Hepatocyte (in vitro differentiated cells): Measurements from ENCODE around the gene CNP. TPM values are rescaled to one million over a fixed set of nuclear protein-coding genes. Genes with fewer than 3 reads are reported as not detected.

Experiments
- DNase-seq: peaks from one replicate; pipeline ENCODE4 v3.0.0-alpha.2; 2016; ENCODE audit warnings: low spot score
- H2AFZ ChIP-seq: fragments of 200-600 bp; sonication (generic); 2 replicates; pipeline ENCODE4 v1.6.0; 2016; ENCODE audit warnings: antibody characterized with exemption, mild to moderate bottlenecking
- H3K27ac ChIP-seq: fragments of 200-600 bp; sonication (generic); 2 replicates; pipeline ENCODE4 v1.5.1; 2016; ENCODE audit warnings: mild to moderate bottlenecking
- H3K27me3 ChIP-seq: fragments of 200-600 bp; sonication (generic); 2 replicates; pipeline ENCODE4 v1.6.1; 2016
- H3K36me3 ChIP-seq: fragments of 200-600 bp; sonication (generic); replicated peaks from 2 replicates; pipeline ENCODE4 v1.5.1; 2016; ENCODE audit warnings: low read depth; ENCODE audit not compliant: insufficient read depth
- H3K4me1 ChIP-seq: fragments of 200-600 bp; sonication (generic); 2 replicates; pipeline ENCODE4 v1.5.1; 2016; ENCODE audit warnings: mild to moderate bottlenecking, moderate library complexity; ENCODE audit not compliant: insufficient read depth
- H3K4me2 ChIP-seq: fragments of 200-600 bp; sonication (generic); 2 replicates; pipeline ENCODE4 v1.6.0; 2016
- H3K4me3 ChIP-seq: fragments of 200-600 bp; sonication (generic); 2 replicates; pipeline ENCODE4 v1.5.1; 2016; ENCODE audit warnings: mild to moderate bottlenecking
- H3K79me2 ChIP-seq: fragments of 200-600 bp; sonication (generic); 2 replicates; pipeline ENCODE4 v1.6.0; 2017; ENCODE audit warnings: mild to moderate bottlenecking
- H3K9me2 ChIP-seq: fragments of 200-600 bp; sonication (generic); replicated peaks from 2 replicates; pipeline ENCODE4 v1.6.0; 2017; ENCODE audit warnings: mild to moderate bottlenecking; ENCODE audit not compliant: insufficient read depth
- H3K9me3 ChIP-seq: fragments of 200-600 bp; sonication (generic); 2 replicates; pipeline ENCODE4 v1.5.1; 2016; ENCODE audit warnings: low read depth, mild to moderate bottlenecking
- H4K20me1 ChIP-seq: fragments of 200-600 bp; sonication (generic); 2 replicates; pipeline ENCODE4 v1.6.0; 2016; ENCODE audit warnings: mild to moderate bottlenecking; ENCODE audit not compliant: insufficient read depth, poor library complexity, severe bottlenecking
- CTCF ChIP-seq: fragments of 200-600 bp; sonication (generic); IDR thresholded peaks from 2 replicates; pipeline ENCODE4 v1.5.1; 2016; ENCODE audit warnings: antibody characterized with exemption, mild to moderate bottlenecking; ENCODE audit not compliant: poor library complexity
- EZH2 ChIP-seq: fragments of 200-600 bp; sonication (generic); IDR thresholded peaks from 2 replicates; pipeline ENCODE4 v1.6.1; 2016; ENCODE audit warnings: antibody characterized with exemption, mild to moderate bottlenecking, borderline replicate concordance
- EZH2phosphoT487 ChIP-seq: fragments of 200-600 bp; sonication (generic); IDR thresholded peaks from one replicate; pipeline ENCODE4 v1.6.1; 2018; ENCODE audit warnings: antibody characterized with exemption, mild to moderate bottlenecking, low read depth, moderate library complexity; ENCODE audit not compliant: unreplicated experiment, severe bottlenecking
- WGBS: methylation state at CpG from one replicate; pipeline ENCODE4 v1.1.6; 2016; ENCODE audit warnings: low lambda C conversion rate; ENCODE audit errors: missing lambda C conversion rate; 5-methylcytosine and 5-hydroxymethylcytosine counted together
- polyA plus RNA-seq: library from polyadenylated mRNA; unstranded; fragments of >200 nt; fragmentation: Nextera tagmentation; extraction: Ambion mirVana; gene quantifications from 2 replicates; pipeline ENCODE4 v1.2.1, GENCODE V29; 2016
- total RNA-seq: library from RNA; depleted of rRNA; stranded (reverse); fragments of >200 nt; gene quantifications from 2 replicates; pipeline ENCODE4 v1.2.3, GENCODE V29; 2014

Gene CNP
- total and polyA plus RNA-seq, 2 experiments from 2014 or later, result 61.4 to 97.0 TPM

DNA sequence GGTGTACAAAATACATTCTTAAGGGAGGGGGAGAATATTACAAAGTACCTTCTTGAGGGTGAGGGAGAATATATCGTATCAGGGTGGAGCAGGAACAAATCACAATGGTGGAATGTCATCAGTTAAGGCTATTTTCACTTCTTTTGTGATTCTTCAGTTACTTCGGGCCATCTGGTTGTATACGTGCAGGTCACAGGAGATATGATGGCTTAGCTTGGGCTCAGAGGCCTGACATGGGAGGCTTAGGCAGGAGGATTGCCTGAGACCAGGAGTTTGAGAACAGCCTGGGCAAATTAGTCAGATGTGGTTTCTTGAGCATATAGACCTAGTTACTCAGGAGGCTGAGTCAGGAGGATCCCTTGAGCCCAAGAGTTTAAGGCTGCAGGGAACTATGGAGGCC is 23.1 kb upstream of the CNP start:
- Histone ChIP-seq H3K9me3 (no peaks in the 10 kb centered on the region), H4K20me1 (no peaks in the 10 kb centered on the region), H3K27me3 (no peaks in the 10 kb centered on the region), H3K9me2 (no peaks in the 10 kb centered on the region), H3K79me2 (no peaks in the 10 kb centered on the region), H3K4me2 (no peak overlapping the region), H3K27ac (no peak overlapping the region), H3K4me3 (no peak overlapping the region), H2AFZ (no peak overlapping the region), H3K4me1 (no peaks in the 10 kb centered on the region), H3K36me3 (no peaks in the 10 kb centered on the region)
- DNase-seq, result no peak
- WGBS, result 92% methylated on average over 3 of the region's 3 CpGs
- TF ChIP-seq EZH2, result no peak
- TF ChIP-seq CTCF, result no peak
- no peak for TF ChIP-seq EZH2phosphoT487

DNA sequence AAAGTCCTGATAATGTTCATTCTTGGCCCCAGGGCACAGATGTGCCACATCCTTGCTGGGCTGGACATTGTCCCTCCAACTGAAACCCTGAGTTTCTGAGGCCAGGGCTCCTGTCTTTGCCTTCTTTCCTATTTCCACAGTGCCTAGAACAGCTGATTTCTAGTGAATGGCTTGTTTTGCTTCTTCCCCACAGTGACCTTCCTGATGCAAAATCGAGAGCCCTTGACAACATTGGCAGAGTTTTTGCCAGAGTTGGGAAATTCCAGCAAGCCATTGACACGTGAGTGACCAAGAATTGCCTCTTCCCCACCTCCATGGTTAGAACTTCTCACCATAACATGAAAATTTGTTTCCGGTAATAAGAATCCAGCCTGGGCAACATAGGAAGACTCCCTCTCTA is 21.7 kb upstream of the CNP start:
- Histone ChIP-seq H4K20me1 (no peaks in the 10 kb centered on the region), H3K79me2 (no peaks in the 10 kb centered on the region), H3K36me3 (no peaks in the 10 kb centered on the region), H3K27me3 (no peaks in the 10 kb centered on the region), H3K9me3 (no peaks in the 10 kb centered on the region), H3K4me3 (no peak overlapping the region), H2AFZ (no peak overlapping the region), H3K9me2 (no peaks in the 10 kb centered on the region), H3K4me2 (no peak overlapping the region), H3K27ac (no peak overlapping the region), H3K4me1 (no peaks in the 10 kb centered on the region)
- TF ChIP-seq EZH2 (no peak), CTCF (no peak), EZH2phosphoT487 (no peak)
- WGBS, result 89% methylated on average over 3 of the region's 3 CpGs
- DNase-seq, result no peak

GRCh38 chr17:41948762-41949460 is 17.7 kb upstream of the CNP start:
- H3K4me1 ChIP-seq, result no peaks in the 10 kb centered on the region
- H3K27ac ChIP-seq, result no peak overlapping the region
- H3K4me3 ChIP-seq, result no peak overlapping the region
- no peaks in the 10 kb centered on the region for H3K9me3 ChIP-seq
- WGBS, result 91% methylated on average over 11 of the region's 11 CpGs
- H2AFZ ChIP-seq, result no peak overlapping the region
- no peaks in the 10 kb centered on the region for H4K20me1 ChIP-seq
- H3K79me2 ChIP-seq, result no peaks in the 10 kb centered on the region
- TF ChIP-seq EZH2 (no peak), EZH2phosphoT487 (no peak), CTCF (no peak)
- no peak overlapping the region for H3K4me2 ChIP-seq
- no peaks in the 10 kb centered on the region for H3K9me2 ChIP-seq
- no peaks in the 10 kb centered on the region for H3K36me3 ChIP-seq
- DNase-seq, result no peak
- H3K27me3 ChIP-seq, result no peaks in the 10 kb centered on the region
